SK-N-SH (cell line): ENCODE measurements around the gene OR11H1. TPM values are rescaled to one million over a fixed set of nuclear protein-coding genes. Genes with fewer than 3 reads are reported as not detected.

Experiments used
- polyA plus RNA-seq, 3 experiments: library from polyadenylated mRNA; depleted of rRNA; stranded (reverse); fragments of >200 nt; gene quantifications; 2 replicates each; pipeline ENCODE4 v1.2.3, GENCODE V29; 2012

OR11H1 gene
- polyA plus RNA-seq, 1 of the 3 experiments (the other 2 are of a cell fraction): not detected

Other genes with a start within 250 kb of the OR11H1 start
- 1.3 TPM in 2 replicates for gene POTEH, start 161.8 kb downstream of the OR11H1 start, polyA plus RNA-seq (2012; rRNA removed)